Pancreas (tissue), 10 donors: ENCODE measurements around the gene KCNMA1. TPM values are rescaled to one million over a fixed set of nuclear protein-coding genes. Genes with fewer than 3 reads are reported as not detected.

ENCODE experiments used
- ATAC-seq, 4 donors: fragments of 200-7000 bp; cut with Tn5 transposase; one replicate each; pipeline versions ENCODE4 v1.8.0 to v1.9.1; 2020; ENCODE audit warnings: mild to moderate bottlenecking in 4 of 4, moderate library complexity in 4 of 4
- DNase-seq, 6 donors: peaks; one replicate each; pipeline ENCODE4 v3.0.0-alpha.2; 2020
- FAIRE-seq: peaks from 2 replicates; lab custom pipeline; 2012; peaks lifted over from hg19 to GRCh38; lab: Jason Lieb, UNC
- H3K27ac ChIP-seq, 4 donors: fragments of 200-600 bp; sonication (generic); 1 replicate in 3 of 4; 2 replicates in 1 of 4; pipeline versions ENCODE4 v1.5.0 to v1.8.0; 2020
- H3K27me3 ChIP-seq, 4 donors: fragments of 200-600 bp; one replicate each; pipeline ENCODE4 v1.8.0; 2021
- H3K36me3 ChIP-seq, 3 donors: fragments of 200-600 bp; sonication (generic) in 1 of 3; one replicate each; pipeline versions ENCODE4 v1.5.0 to v1.8.0; 2020 to 2021
- H3K4me1 ChIP-seq, 3 donors: fragments of 200-600 bp; one replicate each; pipeline ENCODE4 v1.8.0; 2021
- H3K4me3 ChIP-seq, 4 donors: fragments of 200-600 bp; sonication (generic) in 2 of 4; one replicate each; pipeline versions ENCODE4 v1.5.0 to v1.8.0; 2020 to 2021
- H3K9me3 ChIP-seq, 4 donors: fragments of 200-600 bp; one replicate each; pipeline ENCODE4 v1.8.0; 2021
- CTCF ChIP-seq, 4 donors: fragments of 200-600 bp; sonication (generic) in 3 of 4; IDR thresholded peaks; one replicate each; pipeline versions ENCODE4 v1.5.0 to v1.8.0; 2021; ENCODE audit warnings: antibody characterized with exemption in 4 of 4
- WGBS, 2 donors: extraction: QIAGEN DNeasy Blood & Tissue Kit; methylation state at CpG; one replicate each; pipeline ENCODE4 v1.1.7; 2013; 5-methylcytosine and 5-hydroxymethylcytosine counted together
- intact Hi-C, 3 donors: fragments of 100-400 bp; cut with DNase I; formaldehyde crosslinking; loops; one replicate each; pipeline versions ENCODE4 v1.11.1 to v1.14.2; 2022
- polyA plus RNA-seq, 2 donors: library from polyadenylated mRNA; stranded (reverse); fragments of 200-250 nt; gene quantifications; one replicate each; pipeline ENCODE4 v1.2.3, GENCODE V29; 2013
- total RNA-seq, 6 donors: library from RNA; stranded (reverse); fragmentation: NEBNext Ultra II Directional in 4 of 6; extraction: Animal tissue kit (Norgen Biotek cat#: 25700) in 4 of 6; gene quantifications; one replicate each; pipeline versions ENCODE4 v1.2.1 to v1.2.4, GENCODE V29; 2021 to 2023
- donor health status: healthy with polysubstance abuse.
- donor health status: DM: no; HTN: no; CAD: no; lungs with moderate emphysema.
- donor health status: DM: no; HTN: no; CAD: no.
- donor health status: control.
- donor health status: control.
- donor health status: Bipolar disorder and iron deficiency.
- donor health status: DM: yes; HTN: yes; CAD: no.
- donor health status: DM: no; HTN: no; CAD: no.
- donor health status: DM: no; HTN: no; CAD: no.
- donor health status: DM: yes; HTN: yes; CAD: no.

KCNMA1 gene
- total and polyA plus RNA-seq, 8 donors, result 3.5 to 19.4 (median 9.3) TPM

GRCh38 chr10:77164616-77165311, 472.8 kb downstream of the KCNMA1 start:
- H3K27ac ChIP-seq, result peak overlapping the region in 1 of 4 donors; percentile 25
- TF ChIP-seq CTCF (IDR thresholded peaks at IDR 0.05), result no peak
- DNase-seq (no peak), ATAC-seq (no peak), FAIRE-seq (no peak)
- no peaks in the 10 kb centered on the region for H3K36me3 ChIP-seq
- H3K4me3 ChIP-seq, result no peak overlapping the region
- no peaks in the 10 kb centered on the region for H3K9me3 ChIP-seq
- intact Hi-C loops, result loop anchor here in 1 of 3 donors (5.0 kb wide), 2 partner anchors 483 to 548 kb away; no protein-coding TSS in a partner anchor
- peaks cover 0 to 12% (median 0%) of the 10 kb centered on the region in 3 donors for H3K4me1 ChIP-seq
- H3K27me3 ChIP-seq, result no peaks in the 10 kb centered on the region
- 42 to 54% methylated on average over 5 of the region's 5 CpGs for WGBS, 2 donors

GRCh38 chr10:77163670-77164348, 473.8 kb downstream of the KCNMA1 start:
- no peaks in the 10 kb centered on the region for H3K9me3 ChIP-seq
- 46 to 51% methylated on average over 4 of the region's 4 CpGs for WGBS, 2 donors
- H3K4me3 ChIP-seq, result no peak overlapping the region
- peak in 1 of 6 donors; percentile 29 for DNase-seq
- no peak for TF ChIP-seq CTCF (IDR thresholded peaks at IDR 0.05)
- no peaks in the 10 kb centered on the region for H3K36me3 ChIP-seq
- H3K27me3 ChIP-seq, result no peaks in the 10 kb centered on the region
- no peak overlapping the region for H3K27ac ChIP-seq
- intact Hi-C loops, result loop anchor here in 1 of 3 donors (5.0 kb wide), 1 partner anchor 483 kb away; no protein-coding TSS in a partner anchor
- H3K4me1 ChIP-seq, result peaks cover 0 to 12% (median 0%) of the 10 kb centered on the region in 3 donors
- peak in 3 of 4 donors; percentile 58 to 77 (median 64) for ATAC-seq
- FAIRE-seq, result no peak

- DNase-seq, result no peak
- intact Hi-C loops, result loop anchor here in 1 of 3 donors (5.0 kb wide), 1 partner anchor 485 kb away; no protein-coding TSS in a partner anchor
- no peaks in the 10 kb centered on the region for H3K36me3 ChIP-seq
- peaks cover 0 to 12% (median 0%) of the 10 kb centered on the region in 3 donors for H3K4me1 ChIP-seq
- WGBS, 2 donors, result 88 to 92% methylated on average over 4 of the region's 4 CpGs
- no peaks in the 10 kb centered on the region for H3K27me3 ChIP-seq
- H3K4me3 ChIP-seq, result no peak overlapping the region
- FAIRE-seq, result no peak
- no peak overlapping the region for H3K27ac ChIP-seq
- no peaks in the 10 kb centered on the region for H3K9me3 ChIP-seq
- TF ChIP-seq CTCF (IDR thresholded peaks at IDR 0.05), result no peak
- no peak for ATAC-seq
Measured at GRCh38 chr10:77162697-77163096, 474.9 kb downstream of the KCNMA1 start.

- intact Hi-C loops, result loop anchor here in 1 of 3 donors (5.0 kb wide), 1 partner anchor 487 kb away; no protein-coding TSS in a partner anchor
- ATAC-seq (peak; percentile 15 to 60 (median 36)), FAIRE-seq (no peak), DNase-seq (no peak)
- no peaks in the 10 kb centered on the region for H3K36me3 ChIP-seq
- no peak overlapping the region for H3K27ac ChIP-seq
- H3K9me3 ChIP-seq, result no peaks in the 10 kb centered on the region
- H3K27me3 ChIP-seq, result no peaks in the 10 kb centered on the region
- WGBS, 2 donors, result 77 to 86% methylated on average over 1 of the region's 1 CpG
- peaks cover 0 to 12% (median 0%) of the 10 kb centered on the region in 3 donors for H3K4me1 ChIP-seq
- no peak for TF ChIP-seq CTCF (IDR thresholded peaks at IDR 0.05)
- no peak overlapping the region for H3K4me3 ChIP-seq
Measured at GRCh38 chr10:77160679-77161078, 476.9 kb downstream of the KCNMA1 start.
